ENCODE results near the gene ARID4B.

DNA sequence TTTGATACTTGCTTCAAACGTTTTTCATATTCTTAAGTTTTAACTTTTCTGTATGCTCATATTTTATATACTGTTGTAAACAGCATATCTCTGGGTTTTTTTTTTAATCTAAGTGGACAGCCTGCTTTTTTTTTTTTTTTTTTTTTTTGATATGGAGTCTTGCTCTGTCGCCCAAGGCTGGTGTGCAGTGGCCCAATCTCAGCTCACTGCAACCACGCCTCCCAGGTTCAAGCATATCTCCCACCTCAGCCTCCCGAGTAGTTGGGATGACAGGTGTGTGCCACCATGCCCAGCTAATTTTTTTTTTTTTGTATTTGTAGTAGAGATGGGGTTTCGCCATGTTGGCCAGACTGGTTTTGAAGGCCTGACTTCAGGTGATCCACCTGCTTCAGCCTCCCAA lies 40.4 kb upstream of the ARID4B start:
- no peak for TF ChIP-seq CTCF (conservative IDR thresholded peaks at IDR 0.05; ENCODE audit: low read depth, low read length)
- TF ChIP-seq EZH2phosphoT487 (IDR thresholded peaks at IDR 0.05; ENCODE audit: borderline replicate concordance, low read length), result no peak
